Peyer's patch (tissue), 4 donors: ENCODE measurements around the gene DFFB.

Experiments used
- CTCF ChIP-seq, 6 experiments: fragments of 450-650 bp in 4 of 6; fragments of 200-600 bp in 2 of 6; sonication (generic) in 1 of 6; IDR thresholded peaks; one replicate each; pipeline ENCODE4 v1.5.1; 2017 to 2019; ENCODE audit warnings: antibody characterized with exemption in 6 of 6, mild to moderate bottlenecking in 3 of 6, moderate library complexity in 1 of 6
- POLR2A ChIP-seq, 2 donors: fragments of 450-650 bp; IDR thresholded peaks; one replicate each; pipeline ENCODE4 v1.5.1; 2017; ENCODE audit warnings: antibody characterized with exemption in 2 of 2, mild to moderate bottlenecking in 2 of 2, moderate library complexity in 2 of 2

GRCh38 chr1:3910857-3911845 lies 53.9 kb downstream of the DFFB start:
- TF ChIP-seq CTCF (IDR thresholded peaks at IDR 0.05): peak; percentile 46 to 78 (median 76)
- TF ChIP-seq POLR2A (IDR thresholded peaks at IDR 0.05): no peak
